HEK293 (cell line): Measurements from ENCODE around the gene SMARCD3.

Experiments used
- CTCF ChIA-PET: fragments of 350-600 bp; formaldehyde crosslinking; extraction: SDS; loops from one replicate; lab custom pipeline; 2021; ENCODE audit warnings: antibody characterized with exemption; lab: Yijun Ruan, JAX
- POLR2A ChIA-PET: fragments of 300-600 bp; formaldehyde crosslinking; extraction: SDS; loops from one replicate; lab custom pipeline; 2020; ENCODE audit warnings: antibody characterized with exemption, inconsistent platforms; lab: Yijun Ruan, JAX
- H3K27ac ChIP-seq: fragments of 200-500 bp; sonication (Bioruptor generic); 2 replicates; pipeline ENCODE4 v1.5.1; 2014; ENCODE audit warnings: low read depth, low read length, control low read depth, inconsistent platforms; ENCODE audit errors: extremely low read depth
- H3K36me3 ChIP-seq, 2 experiments: fragments of 200-500 bp in 1 of 2; sonication (Bioruptor generic) in 1 of 2; 1 replicate in 1 of 2; 2 replicates in 1 of 2; pipeline ENCODE4 v1.5.1; 2014 to 2017; ENCODE audit warnings: inconsistent platforms in 2 of 2, low read length in 2 of 2; ENCODE audit not compliant: control insufficient read depth in 2 of 2, insufficient read depth in 1 of 2
- H3K4me1 ChIP-seq: fragments of 200-500 bp; sonication (Bioruptor generic); 2 replicates; pipeline ENCODE4 v1.5.1; 2014; ENCODE audit warnings: mild to moderate bottlenecking, low read length, inconsistent platforms; ENCODE audit not compliant: control insufficient read depth, insufficient read depth
- H3K4me3 ChIP-seq: 2 replicates; pipeline ENCODE4 v1.5.1; 2011; ENCODE audit warnings: low read depth, mild to moderate bottlenecking, control low read depth, low read length, moderate library complexity
- H3K9me3 ChIP-seq: fragments of 200-500 bp; sonication (Bioruptor generic); 2 replicates; pipeline ENCODE4 v1.5.1; 2014; ENCODE audit warnings: low read depth, low read length, inconsistent platforms; ENCODE audit not compliant: control insufficient read depth, insufficient read depth
- EGR2 ChIP-seq: fragments of 450-650 bp; formaldehyde crosslinking; IDR thresholded peaks from 2 replicates; pipeline ENCODE4 v1.5.1; 2016; ENCODE audit warnings: low read depth, missing biosample characterization, missing genetic modification characterization
- ELK4 ChIP-seq: IDR thresholded peaks from 2 replicates; pipeline ENCODE4 v1.6.1; 2011; ENCODE audit warnings: mild to moderate bottlenecking, low read depth, low read length, borderline replicate concordance
- HOXA7 ChIP-seq: sonication (generic); formaldehyde crosslinking; IDR thresholded peaks from 2 replicates; pipeline ENCODE4 v1.8.1; 2022; ENCODE audit warnings: missing genetic modification reagents, borderline replicate concordance
- KLF7 ChIP-seq: fragments of 450-650 bp; formaldehyde crosslinking; IDR thresholded peaks from 2 replicates; pipeline ENCODE4 v1.5.1; 2016; ENCODE audit warnings: missing biosample characterization, missing genetic modification characterization, borderline replicate concordance
- MYNN ChIP-seq: fragments of 450-650 bp; formaldehyde crosslinking; IDR thresholded peaks from 2 replicates; pipeline ENCODE4 v1.5.1; 2016; ENCODE audit warnings: missing biosample characterization, missing genetic modification characterization, borderline replicate concordance
- MZF1 ChIP-seq: fragments of 450-650 bp; formaldehyde crosslinking; IDR thresholded peaks from 2 replicates; pipeline ENCODE4 v1.5.1; 2017; ENCODE audit warnings: missing biosample characterization, missing genetic modification characterization, borderline replicate concordance
- OVOL3 ChIP-seq: fragments of 450-650 bp; formaldehyde crosslinking; IDR thresholded peaks from 2 replicates; pipeline ENCODE4 v1.5.1; 2016; ENCODE audit warnings: missing biosample characterization, missing genetic modification characterization
- PBX3 ChIP-seq: sonication (generic); formaldehyde crosslinking; IDR thresholded peaks from 2 replicates; pipeline ENCODE4 v1.8.1; 2022; ENCODE audit warnings: mild to moderate bottlenecking, moderate library complexity, missing genetic modification reagents
- PRDM1 ChIP-seq: fragments of 450-650 bp; formaldehyde crosslinking; IDR thresholded peaks from 2 replicates; pipeline ENCODE4; 2016; ENCODE audit warnings: missing biosample characterization, missing genetic modification characterization
- PRDM6 ChIP-seq: fragments of 450-650 bp; formaldehyde crosslinking; IDR thresholded peaks from 2 replicates; pipeline ENCODE4 v1.5.1; 2017; ENCODE audit warnings: missing biosample characterization, missing genetic modification characterization
- SCRT2 ChIP-seq: fragments of 450-650 bp; formaldehyde crosslinking; IDR thresholded peaks from 2 replicates; pipeline ENCODE4 v1.5.1; 2016; ENCODE audit warnings: missing biosample characterization, missing genetic modification characterization
- SP3 ChIP-seq: fragments of 450-650 bp; formaldehyde crosslinking; IDR thresholded peaks from 2 replicates; pipeline ENCODE4 v1.5.1; 2016; ENCODE audit warnings: missing biosample characterization, missing genetic modification characterization
- TCF7L2 ChIP-seq: IDR thresholded peaks from 2 replicates; pipeline ENCODE4 v1.6.1; 2011; ENCODE audit warnings: low read depth, mild to moderate bottlenecking, inconsistent platforms, low read length, moderate library complexity, borderline replicate concordance
- YY1 ChIP-seq: fragments of 450-650 bp; formaldehyde crosslinking; IDR thresholded peaks from 2 replicates; pipeline ENCODE4 v1.5.1; 2018; ENCODE audit warnings: missing biosample characterization, missing genetic modification characterization
- ZEB2 ChIP-seq: fragments of 450-650 bp; formaldehyde crosslinking; IDR thresholded peaks from 2 replicates; pipeline ENCODE4 v1.5.1; 2016; ENCODE audit warnings: missing biosample characterization, missing genetic modification characterization
- ZFP69B ChIP-seq: fragments of 450-650 bp; formaldehyde crosslinking; IDR thresholded peaks from 2 replicates; pipeline ENCODE4 v1.5.1; 2016; ENCODE audit warnings: missing biosample characterization, missing genetic modification characterization
- ZNF112 ChIP-seq: fragments of 450-650 bp; formaldehyde crosslinking; IDR thresholded peaks from 2 replicates; pipeline ENCODE4 v1.5.0; 2017; ENCODE audit warnings: missing biosample characterization, missing genetic modification characterization
- ZNF132 ChIP-seq: fragments of 450-650 bp; formaldehyde crosslinking; IDR thresholded peaks from 2 replicates; pipeline ENCODE4 v1.5.1; 2017; ENCODE audit warnings: missing biosample characterization, missing genetic modification characterization, borderline replicate concordance
- ZNF157 ChIP-seq: fragments of 450-650 bp; formaldehyde crosslinking; IDR thresholded peaks from 2 replicates; pipeline ENCODE4 v1.5.1; 2016; ENCODE audit warnings: missing biosample characterization, missing genetic modification characterization
- ZNF174 ChIP-seq: fragments of 450-650 bp; formaldehyde crosslinking; IDR thresholded peaks from 2 replicates; pipeline ENCODE4 v1.5.0; 2017; ENCODE audit warnings: missing biosample characterization, mild to moderate bottlenecking, missing genetic modification characterization
- ZNF223 ChIP-seq: fragments of 450-650 bp; formaldehyde crosslinking; IDR thresholded peaks from 2 replicates; pipeline ENCODE4 v1.5.1; 2016; ENCODE audit warnings: missing biosample characterization, missing genetic modification characterization
- ZNF335 ChIP-seq: fragments of 450-650 bp; formaldehyde crosslinking; conservative IDR thresholded peaks from 2 replicates; pipeline ENCODE4 v1.5.1; 2016; ENCODE audit warnings: missing biosample characterization, missing genetic modification characterization
- ZNF341 ChIP-seq: fragments of 450-650 bp; formaldehyde crosslinking; IDR thresholded peaks from 2 replicates; pipeline ENCODE4; 2016; ENCODE audit warnings: low read depth, missing biosample characterization, missing genetic modification characterization
- ZNF350 ChIP-seq: fragments of 450-650 bp; formaldehyde crosslinking; IDR thresholded peaks from 2 replicates; pipeline ENCODE4 v1.5.0; 2017; ENCODE audit warnings: missing biosample characterization, mild to moderate bottlenecking, missing genetic modification characterization
- ZNF416 ChIP-seq: fragments of 450-650 bp; formaldehyde crosslinking; IDR thresholded peaks from 2 replicates; pipeline ENCODE4 v1.5.1; 2016; ENCODE audit warnings: missing biosample characterization, missing genetic modification characterization
- ZNF548 ChIP-seq: fragments of 450-650 bp; formaldehyde crosslinking; IDR thresholded peaks from 2 replicates; pipeline ENCODE4 v1.5.1; 2016; ENCODE audit warnings: missing biosample characterization, missing genetic modification characterization
- ZNF571 ChIP-seq: fragments of 450-650 bp; formaldehyde crosslinking; IDR thresholded peaks from 2 replicates; pipeline ENCODE4 v1.5.0; 2017; ENCODE audit warnings: missing biosample characterization, missing genetic modification characterization
- ZNF596 ChIP-seq: fragments of 450-650 bp; IDR thresholded peaks from 2 replicates; pipeline ENCODE4 v1.5.0; 2018; ENCODE audit warnings: missing biosample characterization, mild to moderate bottlenecking, missing genetic modification characterization, moderate library complexity
- ZNF624 ChIP-seq: fragments of 450-650 bp; formaldehyde crosslinking; IDR thresholded peaks from 2 replicates; pipeline ENCODE4 v1.5.1; 2017; ENCODE audit warnings: missing biosample characterization, missing genetic modification characterization
- ZNF658 ChIP-seq: fragments of 450-650 bp; formaldehyde crosslinking; IDR thresholded peaks from 2 replicates; pipeline ENCODE4; 2016; ENCODE audit warnings: missing biosample characterization, missing genetic modification characterization

Gene SMARCD3

GRCh38 chr7:151257990-151258389, 9.5 kb upstream of the SMARCD3 start:
- no peak for TF ChIP-seq PRDM1
- no peak for TF ChIP-seq ZNF571 (tag by site-specific recombination)
- TF ChIP-seq KLF7 (tag by site-specific recombination), result no peak
- TF ChIP-seq PRDM6 (tag by site-specific recombination), result no peak
- TF ChIP-seq ZNF341, result no peak
- no peak for TF ChIP-seq EGR2 (tag by site-specific recombination)
- TF ChIP-seq SCRT2 (tag by site-specific recombination), result peak; percentile 58; the same call in 1 of the 2 replicates
- ChIA-PET CTCF (no interaction called here), POLR2A (interaction anchor here (0.7 kb wide), 1 partner anchor 773 kb away, joined by 3 read pairs; no protein-coding TSS in a partner anchor)
- Histone ChIP-seq H3K27ac (no peak overlapping the region), H3K4me1 (no peaks in the 10 kb centered on the region), H3K36me3 (no peaks in the 10 kb centered on the region), H3K9me3 (no peaks in the 10 kb centered on the region), H3K4me3 (no peak overlapping the region)

- no peak for TF ChIP-seq MYNN (tag by site-specific recombination)
- TF ChIP-seq HOXA7, result no peak
- TF ChIP-seq ELK4, result no peak
- no peak for TF ChIP-seq ZNF596 (tag by site-specific recombination)
- TF ChIP-seq ZEB2, result no peak
- TF ChIP-seq ZNF548 (tag by site-specific recombination), result no peak
- TF ChIP-seq PBX3, result no peak
- TF ChIP-seq TCF7L2, result no peak
- no peaks in the 10 kb centered on the region for H3K4me1 ChIP-seq
- no peaks in the 10 kb centered on the region for H3K36me3 ChIP-seq
- ChIA-PET CTCF (interaction anchor here (0.6 kb wide), 2 partner anchors 20 to 35 kb away, joined by 4 to 5 read pairs; no protein-coding TSS in a partner anchor), POLR2A (interaction anchor here (0.9 to 1.1 kb wide), 2 partner anchors 20 to 30 kb away, joined by 3 read pairs; partner anchors contain the start of gene ABCF2)
- no peak overlapping the region for H3K27ac ChIP-seq
- H3K4me3 ChIP-seq, result no peak overlapping the region
- H3K9me3 ChIP-seq, result no peaks in the 10 kb centered on the region
These were observed 8.0 kb upstream of the SMARCD3 start for GRCh38 chr7:151256410-151257045.

- CTCF ChIA-PET, result interaction anchor here (0.6 kb wide), 1 partner anchor 12 kb away, joined by 4 read pairs; no protein-coding TSS in a partner anchor
- Histone ChIP-seq H3K36me3 (no peaks in the 10 kb centered on the region), H3K4me3 (no peak overlapping the region), H3K27ac (no peak overlapping the region), H3K9me3 (no peaks in the 10 kb centered on the region), H3K4me1 (no peaks in the 10 kb centered on the region; the same call in 1 of the 2 replicates)
- POLR2A ChIA-PET, result interaction anchor here (1.1 kb wide), 1 partner anchor 19 kb away, joined by 3 read pairs; no protein-coding TSS in a partner anchor
- TF ChIP-seq ZNF658 (tag by site-specific recombination), result no peak
- no peak for TF ChIP-seq YY1
- TF ChIP-seq SP3 (tag by site-specific recombination), result no peak
- TF ChIP-seq ZNF596 (tag by site-specific recombination), result no peak
- TF ChIP-seq ZNF350 (tag by site-specific recombination), result no peak
- no peak for TF ChIP-seq ZNF223
- no peak for TF ChIP-seq ZNF157 (tag by site-specific recombination)
- no peak for TF ChIP-seq ZNF174
- no peak for TF ChIP-seq MZF1 (tag by site-specific recombination)
- TF ChIP-seq ZNF335 (tag by site-specific recombination), result no peak
- TF ChIP-seq ZNF416 (tag by site-specific recombination), result no peak
- TF ChIP-seq ZNF112 (tag by site-specific recombination), result no peak
- TF ChIP-seq ZNF132 (tag by site-specific recombination), result no peak
- TF ChIP-seq ZFP69B (tag by site-specific recombination), result no peak
- TF ChIP-seq OVOL3 (tag by site-specific recombination), result no peak
- no peak for TF ChIP-seq ZNF624 (tag by site-specific recombination)
These were observed 6.9 kb upstream of the SMARCD3 start for GRCh38 chr7:151255390-151255789.
